SK-N-MC (cell line): ENCODE measurements around the gene FLCN.

Source experiments
- EZH2 ChIP-seq: fragments of 200-600 bp; sonication (generic); IDR thresholded peaks from one replicate; pipeline ENCODE4 v1.6.1; 2017; ENCODE audit warnings: antibody characterized with exemption
- POLR2AphosphoS5 ChIP-seq: IDR thresholded peaks from 2 replicates; pipeline ENCODE4 v1.6.1; 2012; ENCODE audit warnings: mild to moderate bottlenecking, low read depth, low read length, borderline replicate concordance

GRCh38 chr17:17207998-17208397 lies 29.0 kb downstream of the FLCN start:
- no peak for TF ChIP-seq POLR2AphosphoS5
- TF ChIP-seq EZH2 = no peak
